8988T (cell line): ENCODE measurements around the gene PDZRN3.

Source experiments
- DNase-seq: peaks from one replicate; pipeline ENCODE4 v3.0.0; 2011

PDZRN3 gene

DNA sequence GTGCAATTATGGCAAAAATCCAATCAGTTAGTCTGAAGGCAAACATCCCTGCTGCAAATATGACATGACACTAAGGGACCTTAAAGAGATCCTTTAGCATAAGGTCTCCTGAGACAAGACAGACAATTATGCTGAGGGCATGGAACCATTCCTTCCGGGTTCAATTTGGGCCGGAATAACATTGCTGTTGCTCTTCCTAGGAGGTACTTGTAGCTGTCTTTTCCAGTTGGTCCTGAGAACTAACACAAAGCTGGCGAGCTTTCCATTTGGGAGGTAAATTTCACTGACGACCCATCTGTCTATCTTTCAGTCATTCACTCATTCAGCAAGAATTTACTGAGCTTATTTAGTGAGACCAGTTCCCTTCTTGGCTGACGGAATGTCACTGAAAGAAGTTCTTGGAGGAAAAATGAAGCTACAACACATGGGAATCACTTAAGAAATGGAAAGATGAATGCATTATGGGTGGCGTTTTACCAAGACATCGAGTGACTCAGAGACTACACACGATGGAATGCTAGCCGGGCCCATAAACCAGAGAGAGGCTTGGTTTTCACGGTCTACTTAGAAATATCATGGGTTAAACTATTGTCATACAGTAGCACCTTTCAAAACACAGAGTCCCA, 215.5 kb downstream of the PDZRN3 start:
- DNase-seq: no peak

DNA sequence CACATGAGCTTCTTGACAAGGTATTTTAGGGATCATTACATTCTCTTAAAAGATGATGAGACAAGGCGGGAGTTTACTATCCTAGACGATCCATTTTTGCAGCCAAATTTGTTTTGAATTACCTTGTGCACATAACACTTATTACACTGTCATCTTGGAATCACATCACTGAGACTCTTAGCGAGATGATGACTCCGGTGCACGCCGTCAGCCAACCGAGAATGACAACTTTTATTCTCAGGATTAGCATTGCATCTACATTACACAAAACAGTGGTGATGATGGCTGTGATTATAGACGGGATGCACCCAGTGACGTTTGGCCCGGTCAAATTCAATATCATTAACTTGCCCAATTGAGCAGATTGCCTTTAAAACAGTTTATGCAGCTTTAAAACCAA, 216.1 kb downstream of the PDZRN3 start:
- DNase-seq: no peak

DNA sequence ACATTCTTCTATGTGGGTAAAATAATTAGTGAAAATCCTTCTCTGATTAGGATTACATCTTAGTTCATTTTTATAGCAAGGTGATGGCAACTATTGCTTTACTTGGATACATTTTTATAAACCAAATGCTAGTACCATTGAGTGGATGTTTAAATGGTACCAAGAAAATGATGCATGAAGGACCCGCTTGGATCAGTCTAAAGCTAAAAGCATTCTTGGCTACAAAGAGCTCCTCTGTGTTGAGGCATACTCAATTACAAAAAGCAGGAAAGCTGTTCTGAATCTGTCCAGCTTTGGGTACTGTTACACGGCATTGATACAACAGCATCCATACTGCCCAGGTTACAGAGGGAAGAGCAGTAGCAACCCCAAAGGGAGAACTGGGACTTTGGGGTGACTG, 217.2 kb downstream of the PDZRN3 start:
- DNase-seq: no peak

DNA sequence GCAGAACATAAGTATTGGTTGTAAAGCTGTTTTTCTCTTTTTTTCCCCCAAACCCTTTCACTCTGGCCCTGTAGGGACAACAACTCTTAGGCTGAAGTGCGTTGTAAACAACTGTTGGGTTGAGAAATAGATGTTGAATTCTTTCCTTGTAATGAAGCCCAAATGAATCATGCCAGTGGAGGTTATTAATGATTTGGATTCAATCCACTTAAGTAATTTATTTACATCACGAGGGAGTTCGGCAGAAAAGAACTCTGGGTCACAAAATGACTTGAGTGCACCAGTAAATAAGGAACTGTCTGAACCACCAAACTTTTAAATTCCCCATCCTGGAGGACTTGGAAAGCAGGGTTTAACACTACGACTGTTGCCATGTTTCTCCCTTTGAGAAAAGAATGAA, 218.9 kb downstream of the PDZRN3 start:
- DNase-seq: no peak

DNA sequence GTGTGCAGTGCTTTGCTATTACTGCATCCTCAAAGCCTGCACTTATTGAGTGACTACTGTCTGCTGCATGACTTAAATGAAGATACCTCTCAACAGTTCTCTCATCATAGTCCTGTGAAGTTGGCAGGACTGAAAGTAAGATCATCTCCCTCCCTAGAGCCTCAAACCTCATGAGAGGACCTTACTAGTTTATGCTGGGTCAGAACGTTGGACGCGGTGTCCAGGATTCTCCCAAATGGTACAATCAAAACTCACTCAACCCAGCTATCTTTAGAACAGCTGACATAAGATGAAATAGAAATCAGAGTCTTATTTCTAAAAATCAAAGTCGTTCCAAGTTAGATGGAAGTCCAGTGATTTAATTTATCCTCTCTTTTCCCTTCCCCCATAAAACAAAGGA, 219.7 kb downstream of the PDZRN3 start:
- DNase-seq: no peak

DNA sequence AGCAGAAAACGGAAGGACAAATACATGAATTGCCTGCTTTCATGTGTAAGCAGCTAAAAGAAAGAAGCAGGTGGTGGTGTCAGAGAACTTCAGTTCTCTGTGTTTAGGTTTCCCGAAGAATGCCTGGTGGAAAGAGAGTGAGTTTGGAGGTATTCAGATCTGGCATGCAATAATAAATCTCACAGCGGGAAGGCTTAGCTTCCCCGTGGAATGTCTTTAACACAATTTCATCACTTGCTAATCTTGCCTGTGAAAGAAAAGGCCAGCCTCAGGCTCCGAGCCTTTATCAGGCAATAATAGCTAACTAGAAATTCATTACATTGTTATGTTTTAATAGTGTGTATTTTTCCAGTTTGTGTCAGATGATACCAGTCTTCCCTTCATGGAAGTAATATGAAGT, 220.3 kb downstream of the PDZRN3 start:
- DNase-seq: no peak

DNA sequence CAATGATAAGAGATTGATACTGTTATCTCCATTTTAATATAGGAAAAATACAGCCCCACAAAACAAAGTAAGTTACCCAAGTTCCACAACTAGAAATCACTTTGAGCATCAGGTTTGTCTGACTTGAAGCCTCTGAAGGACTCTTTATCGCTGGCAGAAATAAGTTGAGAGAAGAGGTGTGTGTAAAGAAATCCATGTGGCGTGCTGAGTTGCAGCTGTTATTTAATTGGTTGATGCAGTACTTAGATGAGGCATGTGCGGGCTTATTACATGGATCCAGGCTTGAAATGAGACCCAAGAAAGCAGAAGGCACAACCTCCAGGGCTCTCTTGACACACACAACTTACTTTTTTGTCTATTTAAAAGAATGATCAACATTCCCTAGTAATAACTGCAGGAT, 221.3 kb downstream of the PDZRN3 start:
- no peak for DNase-seq

DNA sequence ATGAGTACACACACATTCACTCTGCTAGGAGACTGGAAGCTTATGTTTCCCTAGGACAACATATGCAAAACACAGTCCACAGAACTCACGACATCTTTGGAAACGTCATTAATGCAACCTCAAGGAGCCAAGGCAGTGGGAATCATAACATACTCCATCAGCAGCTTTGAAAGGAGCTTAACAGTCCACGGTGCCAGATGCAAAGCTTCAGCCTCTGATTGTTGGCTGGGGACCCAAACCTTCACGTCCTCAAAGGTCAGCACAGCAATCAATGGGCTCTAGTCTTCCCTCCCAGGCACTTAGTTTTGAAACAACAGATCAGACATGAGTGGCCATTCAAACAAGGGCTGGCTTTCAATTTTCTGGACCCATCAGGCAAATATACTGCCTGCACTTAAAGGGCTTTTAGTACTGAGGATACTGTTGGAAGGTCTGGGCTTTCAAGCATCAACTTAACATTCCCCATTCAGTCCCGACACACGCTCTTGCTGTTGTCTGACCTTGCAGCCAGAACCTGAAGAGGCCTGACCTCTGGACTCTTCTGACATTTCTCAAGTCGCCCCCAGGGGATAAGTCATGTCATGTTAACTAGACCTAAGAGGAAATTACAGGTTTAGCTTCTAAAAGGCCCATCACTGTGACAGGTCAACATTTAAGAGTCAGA, 223.0 kb downstream of the PDZRN3 start:
- DNase-seq: no peak

DNA sequence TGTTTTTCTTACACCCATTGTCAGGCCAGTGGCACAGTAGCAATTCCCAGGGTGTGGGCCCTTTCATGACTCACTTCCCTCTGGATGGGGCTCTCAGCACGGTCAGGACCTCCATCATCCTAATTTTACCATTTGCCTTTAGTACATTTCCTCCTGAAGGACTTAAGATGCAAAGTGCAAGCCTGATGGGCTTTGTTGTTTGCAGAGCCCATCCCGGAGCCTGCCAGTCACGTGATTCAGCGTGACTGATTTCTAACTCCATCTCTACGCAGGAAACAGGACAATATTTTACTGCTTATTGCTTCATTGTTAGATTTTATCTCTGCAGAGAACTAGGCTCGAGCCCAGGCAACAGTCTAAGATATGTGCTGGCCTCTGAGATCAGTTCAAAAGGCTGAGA, 223.7 kb downstream of the PDZRN3 start:
- no peak for DNase-seq

DNA sequence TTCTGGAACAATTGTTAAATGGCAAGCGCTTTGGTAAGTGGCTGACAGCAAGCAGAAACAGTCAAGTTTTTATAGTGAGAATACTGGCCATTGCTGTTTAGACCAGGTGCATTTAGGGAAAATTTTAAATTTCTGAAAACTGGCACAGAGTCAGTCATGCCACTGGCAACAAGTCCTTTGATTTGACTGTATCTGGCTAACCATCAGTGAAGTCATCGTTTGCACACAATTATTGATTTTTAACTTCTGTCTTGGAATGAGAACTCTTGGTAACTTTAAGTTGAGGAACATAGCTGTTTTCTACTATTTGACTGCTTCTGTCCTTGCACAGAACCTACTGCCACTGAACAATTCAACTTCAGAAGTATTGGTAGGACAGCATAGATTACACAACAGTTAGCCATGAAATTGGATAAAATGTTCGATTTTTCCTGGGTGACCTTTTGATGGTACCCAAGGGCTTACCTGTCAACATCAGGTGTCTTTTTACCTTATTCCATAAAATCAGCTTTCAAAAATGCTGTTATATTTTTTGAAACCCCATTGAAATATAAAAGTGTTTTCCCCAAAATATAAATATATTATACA, 225.0 kb downstream of the PDZRN3 start:
- DNase-seq: no peak

DNA sequence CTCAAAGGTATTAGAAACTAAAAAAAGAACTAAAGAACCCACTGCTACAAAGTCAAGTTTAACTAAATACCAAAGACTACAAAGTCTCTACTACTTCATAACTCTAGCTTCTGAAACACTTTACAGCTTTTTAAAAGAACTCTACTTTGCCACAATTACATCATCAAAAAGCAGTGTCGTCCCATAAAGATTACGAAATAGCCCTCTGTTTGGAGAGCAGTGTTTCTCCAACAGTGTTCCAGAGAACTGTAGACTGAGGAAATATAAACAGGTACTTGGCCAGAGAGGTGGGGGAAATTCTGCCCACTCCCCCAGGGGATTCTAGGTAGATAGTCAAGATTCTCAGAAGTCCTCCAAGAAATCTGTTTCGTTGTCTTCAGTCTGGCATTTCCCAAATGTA, 225.6 kb downstream of the PDZRN3 start:
- DNase-seq: no peak

DNA sequence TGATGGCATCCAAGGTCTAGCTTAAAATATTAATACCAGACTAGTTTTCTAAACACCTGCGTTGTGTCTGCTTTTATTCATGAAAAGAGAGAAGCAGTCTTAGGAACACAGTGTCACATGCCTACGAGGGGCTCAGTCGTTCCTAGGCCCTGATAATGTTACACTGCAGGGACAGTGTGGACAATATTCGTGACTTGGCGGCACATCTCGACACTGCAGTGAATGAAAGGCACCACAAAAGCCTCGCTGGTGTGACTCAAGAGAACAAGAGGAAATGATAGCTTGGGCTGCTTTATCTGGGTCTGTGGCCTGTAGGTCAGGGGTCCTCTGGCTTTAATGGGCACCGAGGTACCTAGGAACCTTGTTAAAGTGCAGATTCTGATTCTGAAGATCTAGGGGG, 226.7 kb downstream of the PDZRN3 start:
- no peak for DNase-seq

DNA sequence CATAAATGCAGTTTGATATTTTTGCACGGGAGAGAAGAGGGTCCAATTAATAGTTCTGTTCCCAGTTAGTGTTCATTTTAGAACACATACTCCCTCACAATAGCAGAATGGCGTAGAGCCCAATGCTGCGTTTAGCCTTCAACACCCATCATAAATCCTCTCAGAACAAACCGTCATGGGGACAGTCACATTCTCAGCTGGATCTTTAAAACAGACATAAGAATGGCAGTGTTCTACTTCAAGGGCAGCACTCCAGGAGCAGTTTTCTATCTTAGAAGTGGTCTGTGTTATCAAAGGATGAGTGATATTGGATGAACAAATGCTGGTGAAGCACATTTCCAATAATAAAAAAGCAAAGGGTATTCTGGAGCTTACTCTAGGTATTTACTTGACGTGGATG, 230.5 kb downstream of the PDZRN3 start:
- no peak for DNase-seq

DNA sequence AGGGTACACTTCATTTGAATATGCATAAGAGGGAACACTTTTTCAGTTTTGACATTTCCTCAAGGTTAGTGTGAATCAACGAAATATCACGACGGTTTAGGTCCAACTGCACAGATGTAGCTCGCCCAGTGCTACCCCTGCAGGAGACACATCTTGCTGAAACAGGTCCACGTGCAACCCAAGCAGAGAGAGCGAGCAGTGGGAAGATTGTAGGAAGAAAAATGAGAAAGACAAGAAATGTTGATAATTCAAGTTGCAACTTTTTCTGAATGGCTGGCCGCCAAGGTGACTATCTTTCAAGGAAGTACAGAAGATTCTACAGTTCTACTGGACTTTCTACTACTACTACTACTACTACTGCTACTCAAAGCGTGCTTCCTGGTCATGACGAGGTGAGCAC, 231.7 kb downstream of the PDZRN3 start:
- DNase-seq: no peak

DNA sequence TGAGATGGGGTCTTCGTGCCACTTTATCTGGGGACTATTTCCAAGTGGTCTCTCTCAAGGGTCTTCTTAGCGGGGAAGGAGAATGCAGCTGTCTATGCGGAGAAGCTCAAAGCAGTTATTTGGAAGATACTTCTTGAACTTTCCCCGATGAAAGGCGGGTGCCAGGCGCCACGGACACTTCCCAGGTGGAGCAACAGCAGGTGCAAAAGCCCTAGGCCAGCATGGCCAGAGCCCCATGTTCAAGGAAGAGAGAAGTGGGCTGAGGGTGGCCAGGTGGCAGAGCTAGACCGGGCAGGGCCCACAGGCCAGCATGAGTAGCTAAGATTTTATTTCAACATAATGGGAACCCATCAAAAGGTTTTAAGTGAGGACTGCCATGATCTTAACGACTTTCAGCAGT, 232.8 kb downstream of the PDZRN3 start:
- DNase-seq: no peak

DNA sequence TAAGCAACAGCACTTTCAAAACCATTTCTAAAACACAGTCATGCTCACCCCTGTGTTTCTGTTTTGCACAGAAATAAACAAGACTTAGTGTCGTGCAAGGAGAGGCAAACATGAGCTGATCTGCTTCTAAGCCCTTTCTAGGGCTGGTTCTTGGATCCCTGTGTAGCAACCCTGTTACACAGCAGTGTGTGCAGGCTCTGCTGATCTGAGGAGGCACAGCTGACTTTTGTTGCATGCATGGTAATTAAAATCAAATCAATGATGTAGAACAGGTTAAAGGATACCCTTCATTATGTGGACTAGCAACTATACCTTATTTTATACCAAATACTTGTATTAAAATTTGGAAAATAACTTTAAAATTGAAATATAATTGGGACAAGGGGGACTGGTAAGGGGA, 234.8 kb downstream of the PDZRN3 start:
- no peak for DNase-seq

DNA sequence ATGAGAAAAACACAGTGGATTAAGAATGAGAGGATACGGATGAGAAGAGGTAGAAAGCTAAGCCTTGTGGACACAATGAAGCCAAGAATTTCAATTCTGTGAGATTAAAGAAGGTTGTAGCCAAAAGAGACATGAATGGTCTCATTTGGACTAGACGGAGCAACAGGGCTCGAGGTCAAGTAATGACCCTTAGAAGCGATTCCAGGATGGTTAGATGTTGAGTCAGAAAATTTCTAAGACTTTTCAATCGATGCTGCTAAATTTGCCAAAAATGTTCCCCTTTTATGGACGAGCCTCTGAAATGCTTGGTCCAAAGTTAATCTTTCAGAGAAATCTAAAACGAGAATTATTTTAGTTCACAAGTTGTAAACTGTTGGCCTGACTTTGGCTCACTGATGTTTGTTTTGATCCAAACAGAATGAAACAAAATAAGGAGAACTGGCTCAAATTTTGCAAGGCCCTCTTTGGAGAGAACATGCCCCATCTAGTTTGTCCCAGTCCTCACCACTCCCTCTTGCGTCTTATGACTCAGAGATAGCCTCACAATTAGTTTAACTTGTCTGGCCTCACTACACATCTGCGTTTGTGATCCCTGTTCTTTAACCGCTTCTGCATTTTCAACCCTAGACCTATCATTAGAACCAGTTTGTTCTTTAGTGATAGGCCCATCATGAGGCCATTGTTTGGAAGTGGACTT, 235.5 kb downstream of the PDZRN3 start:
- DNase-seq: no peak

DNA sequence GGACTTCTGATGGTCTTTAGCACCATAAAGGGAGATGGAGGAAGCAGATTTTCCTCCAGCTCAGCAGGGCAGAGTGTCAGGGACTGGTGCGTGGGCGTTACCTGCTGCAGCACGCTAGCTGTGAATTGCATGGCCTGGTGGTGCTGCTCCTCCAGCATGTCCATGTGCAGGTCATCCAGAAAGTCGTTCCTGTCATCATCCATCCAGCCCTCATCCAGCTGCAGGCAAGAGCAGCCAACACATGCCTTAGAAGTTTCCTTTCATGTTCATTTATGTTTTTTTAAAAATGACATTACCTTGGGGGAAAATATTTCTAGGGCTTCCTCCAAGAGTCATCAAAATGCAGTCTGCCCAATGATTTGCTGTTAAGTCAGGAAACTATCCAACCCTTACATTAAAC, 239.2 kb downstream of the PDZRN3 start:
- DNase-seq: no peak

DNA sequence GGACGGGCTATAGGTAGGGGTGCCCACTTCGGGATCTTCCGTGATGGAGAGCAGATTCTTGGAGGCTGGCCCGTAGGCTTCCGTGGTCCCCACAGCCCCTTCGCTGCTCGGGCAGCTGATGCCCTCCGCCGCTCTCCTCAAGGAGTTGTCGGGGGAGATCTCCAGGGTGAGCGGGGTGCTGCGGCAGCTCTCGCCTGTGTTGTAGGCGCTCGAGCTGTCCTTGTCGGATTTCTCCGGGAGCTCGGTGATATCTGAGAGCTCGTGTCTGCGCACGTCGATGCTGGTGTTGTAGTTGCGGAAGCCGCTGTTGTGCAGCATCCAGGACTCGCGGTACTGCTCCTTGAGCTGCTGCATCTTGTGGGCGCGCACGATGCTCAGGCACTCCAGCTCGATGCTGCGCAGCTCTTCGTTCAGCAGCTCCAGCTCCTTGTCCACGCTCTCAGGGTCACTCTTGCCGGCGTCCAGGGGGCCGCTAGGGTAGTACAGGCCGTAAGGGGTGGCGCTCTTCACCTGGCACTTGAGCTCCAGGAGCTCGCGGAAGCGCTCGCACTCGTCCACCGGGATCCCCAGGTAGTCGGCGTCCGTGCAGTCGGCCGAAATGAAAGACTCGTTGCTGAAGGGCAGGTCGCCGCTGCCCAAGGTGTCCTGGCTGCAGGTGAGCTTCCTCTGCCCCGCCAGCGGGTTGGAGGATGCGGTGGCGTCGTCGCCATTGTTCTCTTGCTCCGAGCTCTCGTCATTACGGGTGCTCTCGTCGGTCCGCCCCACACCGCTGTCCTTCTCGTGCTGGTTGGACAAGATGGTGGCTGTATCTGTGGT, 240.4 kb downstream of the PDZRN3 start:
- DNase-seq: no peak

DNA sequence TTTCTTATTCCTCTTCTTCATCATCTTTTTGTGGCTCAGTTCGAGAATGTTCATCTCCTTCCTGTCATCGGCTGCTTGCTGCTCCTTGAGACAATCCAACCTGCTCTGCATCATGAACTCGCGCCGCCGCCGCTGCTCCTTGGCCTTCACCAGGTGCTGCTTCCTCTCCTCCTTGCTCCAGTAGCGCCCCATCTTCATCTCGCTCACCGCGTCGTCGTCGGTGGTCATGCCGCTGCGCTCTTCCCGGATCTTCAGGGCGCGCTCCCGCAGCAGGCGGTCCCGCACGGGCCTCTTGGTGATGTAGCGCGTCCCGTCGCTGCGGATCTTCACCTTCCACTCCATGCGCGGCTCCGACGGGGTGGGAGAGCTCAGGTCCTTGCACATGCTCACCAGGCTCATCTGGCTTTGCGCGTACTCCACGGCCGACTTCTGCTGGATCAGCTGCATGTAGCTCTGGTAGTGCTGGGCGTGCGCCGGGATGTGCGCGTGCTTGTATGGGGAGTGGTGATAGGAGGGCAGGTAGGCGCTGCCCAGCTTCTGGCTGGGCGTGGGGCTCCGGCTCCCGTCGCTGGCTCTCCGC, 241.2 kb downstream of the PDZRN3 start:
- no peak for DNase-seq

DNA sequence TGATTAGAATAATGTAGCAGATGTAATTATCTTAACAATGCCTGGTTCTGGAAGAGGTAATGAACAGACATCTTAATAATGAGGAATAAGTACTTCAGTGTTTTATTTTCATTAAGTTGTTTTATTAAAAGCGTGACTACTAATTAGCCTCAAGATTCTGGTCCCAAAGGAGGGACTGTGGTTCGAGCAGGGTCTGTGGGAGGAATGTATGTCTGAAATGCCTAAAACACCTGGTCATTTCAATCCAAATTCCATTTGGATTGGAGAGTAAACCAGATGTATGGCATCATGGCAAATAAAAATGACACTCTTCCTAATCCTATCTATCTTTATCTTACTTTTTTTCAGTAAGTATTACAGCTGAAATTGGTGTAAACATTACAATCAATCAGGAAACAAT, 243.2 kb downstream of the PDZRN3 start:
- DNase-seq: no peak

DNA sequence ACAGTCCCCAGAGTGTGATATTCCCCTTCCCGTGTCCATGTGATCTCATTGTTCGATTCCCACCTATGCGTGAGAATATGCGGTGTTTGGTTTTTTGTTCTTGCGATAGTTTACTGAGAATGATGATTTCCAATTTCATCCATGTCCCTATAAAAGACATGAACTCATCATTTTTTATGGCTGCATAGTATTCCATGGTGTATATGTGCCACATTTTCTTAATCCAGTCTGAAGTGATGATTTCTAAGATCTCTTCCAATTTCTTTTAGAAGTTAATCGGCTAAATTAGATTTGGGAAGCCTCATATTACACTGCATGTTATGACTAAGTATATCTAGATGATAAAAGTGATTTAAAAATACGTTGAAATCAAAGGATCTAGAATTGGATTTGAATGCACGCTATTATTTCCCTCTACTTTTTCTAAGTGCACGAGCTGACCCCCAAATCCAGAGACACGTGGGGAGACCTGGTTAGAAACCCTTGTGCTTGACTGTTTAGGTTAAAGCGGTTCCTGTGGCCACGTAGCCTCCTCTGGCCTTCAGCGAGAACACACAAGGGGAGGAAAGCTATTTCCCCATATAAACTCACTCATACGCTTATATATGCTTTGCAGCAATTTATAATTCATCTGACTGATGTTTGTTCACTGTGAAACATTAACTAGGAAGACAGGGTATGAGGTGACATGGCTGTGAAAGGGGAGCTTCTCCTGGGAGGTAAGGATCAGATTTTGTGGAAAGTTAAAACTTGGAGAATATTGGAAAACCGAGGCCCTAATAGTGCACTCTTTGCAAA, 243.8 kb downstream of the PDZRN3 start:
- DNase-seq: no peak
